SK-MEL-5 (cell line): ENCODE results near the gene RAD23B. TPM values are rescaled to one million over a fixed set of nuclear protein-coding genes. Genes with fewer than 3 reads are reported as not detected.
A peak's percentile ranks its signal among the peaks of the same experiment; 100 is the strongest.

Experiments used
- DNase-seq: peaks from one replicate; pipeline ENCODE4 v3.0.0-alpha.2; 2016; ENCODE audit warnings: low read depth, low spot score
- in situ Hi-C: cut with HindIII; loops from 2 replicates; pipeline ENCODE4 v1.10.0; 2016; ENCODE audit warnings: low sequenced_read_pairs, high pct_unique_total_duplicates, low pct_unique_long_range_greater_than_20kb
- total RNA-seq: library from RNA; depleted of rRNA; stranded (reverse); fragments of >200 nt; shearing (Covaris generic); gene quantifications from 2 replicates; pipeline ENCODE4 v1.2.3, GENCODE V29; 2014

The RAD23B gene
- total RNA-seq, 1 experiment from 2014 or later, result 107 TPM

- in situ Hi-C loops, result no loop called here
- no peak for DNase-seq
Measured at GRCh38 chr9:107314763-107315162, 31.7 kb downstream of the RAD23B start.

GRCh38 chr9:107316795-107317661 is 33.9 kb downstream of the RAD23B start:
- in situ Hi-C loops, result no loop called here
- no peak for DNase-seq

GRCh38 chr9:107322643-107323042 is 39.6 kb downstream of the RAD23B start:
- in situ Hi-C loops, result no loop called here
- DNase-seq, result no peak

GRCh38 chr9:107323836-107324585 is 40.9 kb downstream of the RAD23B start:
- in situ Hi-C loops, result no loop called here
- DNase-seq, result no peak

- no peak for DNase-seq
- in situ Hi-C loops, result no loop called here
Measured at GRCh38 chr9:107325842-107326241, 42.8 kb downstream of the RAD23B start.

- in situ Hi-C loops, result no loop called here
- DNase-seq, result no peak
Measured at GRCh38 chr9:107328510-107328909, 45.4 kb downstream of the RAD23B start.

- DNase-seq, result no peak
- in situ Hi-C loops, result no loop called here
Measured at GRCh38 chr9:107330420-107330819, 47.3 kb downstream of the RAD23B start.

- no peak for DNase-seq
- in situ Hi-C loops, result no loop called here
Measured at GRCh38 chr9:107332883-107333282, 49.8 kb downstream of the RAD23B start.

GRCh38 chr9:107333363-107333762 is 50.3 kb downstream of the RAD23B start:
- in situ Hi-C loops, result no loop called here
- no peak for DNase-seq

GRCh38 chr9:107334103-107334776 is 51.2 kb downstream of the RAD23B start:
- DNase-seq, result no peak
- in situ Hi-C loops, result no loop called here

- in situ Hi-C loops, result no loop called here
- DNase-seq, result no peak
Measured at GRCh38 chr9:107335331-107335730, 52.3 kb downstream of the RAD23B start.

GRCh38 chr9:107336718-107337360 is 53.8 kb downstream of the RAD23B start:
- peak; percentile 32 for DNase-seq
- in situ Hi-C loops, result no loop called here

- in situ Hi-C loops, result no loop called here
- peak; percentile 86 for DNase-seq
Measured at GRCh38 chr9:107337676-107338590, 54.9 kb downstream of the RAD23B start.

- in situ Hi-C loops, result no loop called here
- no peak for DNase-seq
Measured at GRCh38 chr9:107338911-107339659, 56.0 kb downstream of the RAD23B start.

- peak; percentile 79 for DNase-seq
- in situ Hi-C loops, result no loop called here
Measured at GRCh38 chr9:107340920-107341632, 58.0 kb downstream of the RAD23B start.
